ENCODE measurements around the gene INSR. TPM values are rescaled to one million over a fixed set of nuclear protein-coding genes. Genes with fewer than 3 reads are reported as not detected.

Gene INSR
- total RNA-seq, 3 donors from 2014 or later (not counting 1 experiment from before 2014, with no cell fraction given): 0.50 to 4.9 (median 2.0) TPM

DNA sequence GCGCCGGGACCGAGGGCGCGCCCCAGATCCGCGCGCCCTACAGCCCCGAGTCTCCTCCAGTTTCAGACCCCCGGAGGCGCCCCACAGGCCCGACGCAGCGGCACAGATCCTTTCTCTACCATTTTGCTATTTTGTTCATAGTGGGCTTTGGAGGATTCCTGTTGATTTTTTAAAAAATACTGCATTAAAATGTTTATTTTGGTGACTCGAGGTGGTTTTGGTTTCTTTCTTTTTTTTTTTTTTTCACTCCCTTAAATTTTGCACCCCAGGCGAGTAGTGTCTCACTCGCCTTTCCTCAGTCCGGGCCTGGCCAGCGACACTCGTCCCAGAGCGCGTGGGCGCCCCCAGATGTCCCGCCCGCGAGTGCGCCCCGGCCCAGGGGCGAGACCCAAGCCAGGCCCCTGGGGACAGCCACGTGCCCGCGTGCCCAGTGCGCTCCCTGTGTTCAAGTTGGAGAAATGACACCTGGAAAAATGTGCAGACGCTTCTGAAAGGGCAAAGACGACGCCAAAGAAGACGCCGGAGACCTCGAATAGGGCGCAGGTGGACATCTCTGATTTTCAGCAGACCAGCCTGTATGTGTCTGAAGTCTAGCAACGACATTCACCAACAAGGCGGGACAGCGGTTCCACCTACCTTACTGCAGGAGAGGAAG, 471 bp upstream of the INSR start:
- Histone ChIP-seq H3K27me3 (ENCODE audit: control insufficient read depth, insufficient read depth, low read length) (peaks cover 6% of the 10 kb centered on the region), H3K4me1 (ENCODE audit: control insufficient read depth, insufficient read depth, low read length) (peaks cover 6% of the 10 kb centered on the region), H3K9me3 (ENCODE audit: control insufficient read depth, insufficient read depth, low read length) (no peaks in the 10 kb centered on the region), H3K4me3 (ENCODE audit: low read length) (peak overlapping the region; percentile 32), H3K27ac (ENCODE audit: low read length) (no peak overlapping the region), H3K36me3 (ENCODE audit: control insufficient read depth, insufficient read depth, low read length) (no peaks in the 10 kb centered on the region)
- peaks cover 0 to 9% of the 10 kb centered on the region in 2 donors for H3K4me1 Mint-ChIP-seq
- ATAC-seq (no peak), DNase-seq (no peak)
- peaks cover 31% of the 10 kb centered on the region in 2 donors for H3K27me3 Mint-ChIP-seq (ENCODE audit: low read depth in 2 of 2)
- intact Hi-C loops (cut with micrococcal nuclease): no loop called here
- H3K27ac Mint-ChIP-seq: no peak overlapping the region
- peak overlapping the region; percentile 73 for H3K4me3 Mint-ChIP-seq
- TF ChIP-seq, protein P1, sequence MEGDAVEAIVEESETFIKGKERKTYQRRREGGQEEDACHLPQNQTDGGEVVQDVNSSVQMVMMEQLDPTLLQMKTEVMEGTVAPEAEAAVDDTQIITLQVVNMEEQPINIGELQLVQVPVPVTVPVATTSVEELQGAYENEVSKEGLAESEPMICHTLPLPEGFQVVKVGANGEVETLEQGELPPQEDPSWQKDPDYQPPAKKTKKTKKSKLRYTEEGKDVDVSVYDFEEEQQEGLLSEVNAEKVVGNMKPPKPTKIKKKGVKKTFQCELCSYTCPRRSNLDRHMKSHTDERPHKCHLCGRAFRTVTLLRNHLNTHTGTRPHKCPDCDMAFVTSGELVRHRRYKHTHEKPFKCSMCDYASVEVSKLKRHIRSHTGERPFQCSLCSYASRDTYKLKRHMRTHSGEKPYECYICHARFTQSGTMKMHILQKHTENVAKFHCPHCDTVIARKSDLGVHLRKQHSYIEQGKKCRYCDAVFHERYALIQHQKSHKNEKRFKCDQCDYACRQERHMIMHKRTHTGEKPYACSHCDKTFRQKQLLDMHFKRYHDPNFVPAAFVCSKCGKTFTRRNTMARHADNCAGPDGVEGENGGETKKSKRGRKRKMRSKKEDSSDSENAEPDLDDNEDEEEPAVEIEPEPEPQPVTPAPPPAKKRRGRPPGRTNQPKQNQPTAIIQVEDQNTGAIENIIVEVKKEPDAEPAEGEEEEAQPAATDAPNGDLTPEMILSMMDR (IDR thresholded peaks at IDR 0.05): no peak
- H3K9me3 Mint-ChIP-seq: no peaks in the 10 kb centered on the region
- 3% methylated on average over 40 of the region's 43 CpGs for WGBS (ENCODE audit: insufficient coverage)
- H3K36me3 Mint-ChIP-seq: no peaks in the 10 kb centered on the region

DNA sequence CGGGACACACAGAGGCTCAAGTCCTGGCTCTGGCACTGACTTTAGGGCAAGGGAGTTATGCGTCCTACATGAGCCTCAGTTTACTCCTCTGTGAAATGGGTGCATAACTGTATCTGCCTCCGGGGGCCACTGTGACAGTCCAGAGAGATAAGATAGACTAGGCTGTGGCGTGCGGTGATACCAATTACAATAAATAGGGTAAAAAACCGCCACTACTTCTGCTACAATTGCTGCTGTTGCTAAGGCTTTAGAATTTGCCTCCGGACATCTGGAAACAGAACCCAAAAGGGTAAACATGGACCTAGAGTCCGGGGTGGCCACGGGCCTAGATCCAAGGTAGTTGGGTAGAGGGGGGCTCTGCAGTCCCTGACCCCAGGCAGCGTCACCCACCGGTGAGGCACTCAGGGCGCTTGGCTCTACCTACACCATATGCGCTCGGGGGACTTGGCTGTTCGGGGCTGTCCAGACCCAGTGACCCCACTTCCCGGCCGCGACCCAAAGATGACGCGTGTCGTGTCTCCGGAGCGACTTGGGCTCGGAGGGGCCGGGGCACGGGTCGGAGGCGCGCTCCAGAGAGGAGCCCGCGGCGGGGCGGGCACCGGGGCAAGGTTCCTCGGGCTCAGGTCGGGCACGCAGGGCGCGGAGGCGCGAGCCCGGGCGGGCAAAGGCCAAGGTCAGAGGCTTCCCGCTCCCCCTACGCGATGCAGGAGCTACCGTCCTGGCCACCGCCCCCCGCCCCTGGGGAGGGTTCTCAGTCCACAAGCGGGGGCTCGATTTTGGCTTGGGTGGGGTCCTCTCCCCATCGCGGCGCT, 1.1 kb downstream of the INSR start:
- no peak overlapping the region for H3K27ac ChIP-seq (ENCODE audit: low read length)
- no peak overlapping the region for H3K4me3 ChIP-seq (ENCODE audit: low read length)
- H3K27ac Mint-ChIP-seq: no peak overlapping the region
- WGBS (ENCODE audit: insufficient coverage): 16% methylated on average over 54 of the region's 54 CpGs
- H3K36me3 ChIP-seq (ENCODE audit: control insufficient read depth, insufficient read depth, low read length): no peaks in the 10 kb centered on the region
- DNase-seq (no peak), ATAC-seq (no peak)
- no peaks in the 10 kb centered on the region for H3K9me3 Mint-ChIP-seq
- H3K36me3 Mint-ChIP-seq: no peaks in the 10 kb centered on the region
- H3K27me3 Mint-ChIP-seq (ENCODE audit: low read depth in 2 of 2): peaks cover 30 to 31% of the 10 kb centered on the region in 2 donors
- H3K4me1 Mint-ChIP-seq: peaks cover 0 to 9% of the 10 kb centered on the region in 2 donors
- TF ChIP-seq, protein P1 (IDR thresholded peaks at IDR 0.05): no peak
- H3K4me1 ChIP-seq (ENCODE audit: control insufficient read depth, insufficient read depth, low read length): peaks cover 6% of the 10 kb centered on the region
- intact Hi-C loops (cut with micrococcal nuclease): no loop called here
- peaks cover 3% of the 10 kb centered on the region for H3K27me3 ChIP-seq (ENCODE audit: control insufficient read depth, insufficient read depth, low read length)
- peak overlapping the region; percentile 25 for H3K4me3 Mint-ChIP-seq
- no peaks in the 10 kb centered on the region for H3K9me3 ChIP-seq (ENCODE audit: control insufficient read depth, insufficient read depth, low read length)

DNA sequence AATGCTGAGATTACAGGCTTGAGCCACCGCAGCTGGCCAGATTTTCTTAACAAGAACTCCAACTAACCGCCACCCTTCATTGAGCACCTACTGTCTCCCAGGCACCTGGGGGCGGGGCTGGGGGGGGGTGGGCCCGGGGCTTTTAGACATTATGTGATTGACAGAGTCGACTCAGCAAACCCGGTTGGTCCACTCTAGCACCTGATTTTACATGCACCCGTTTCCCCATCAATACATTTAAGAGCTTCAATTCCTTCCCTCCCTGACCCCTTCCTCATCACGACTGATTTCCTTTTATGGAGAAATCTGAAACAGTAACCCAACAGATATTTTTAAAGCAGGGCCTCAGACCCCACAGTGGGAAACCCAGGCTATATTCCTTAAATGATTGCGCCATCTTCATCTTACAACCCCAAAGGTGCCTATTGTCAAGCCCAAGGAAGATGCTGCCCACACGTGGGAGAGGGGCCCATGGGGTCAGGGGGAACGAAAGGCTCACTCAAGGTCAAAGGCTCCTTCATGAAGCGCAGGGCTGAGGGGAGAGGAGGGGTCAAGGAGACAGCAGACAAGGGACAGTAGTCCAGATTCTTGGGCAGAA, 1.8 kb downstream of the INSR start:
- intact Hi-C loops (cut with micrococcal nuclease): no loop called here
- Histone ChIP-seq H3K27me3 (ENCODE audit: control insufficient read depth, insufficient read depth, low read length) (peaks cover 3% of the 10 kb centered on the region), H3K9me3 (ENCODE audit: control insufficient read depth, insufficient read depth, low read length) (no peaks in the 10 kb centered on the region), H3K36me3 (ENCODE audit: control insufficient read depth, insufficient read depth, low read length) (no peaks in the 10 kb centered on the region), H3K4me1 (ENCODE audit: control insufficient read depth, insufficient read depth, low read length) (peaks cover 6% of the 10 kb centered on the region), H3K27ac (ENCODE audit: low read length) (no peak overlapping the region), H3K4me3 (ENCODE audit: low read length) (no peak overlapping the region)
- Mint-ChIP-seq H3K36me3 (no peaks in the 10 kb centered on the region), H3K4me3 (peak overlapping the region; percentile 22), H3K27me3 (ENCODE audit: low read depth in 2 of 2) (peaks cover 30 to 31% of the 10 kb centered on the region in 2 donors), H3K27ac (no peak overlapping the region), H3K9me3 (no peaks in the 10 kb centered on the region), H3K4me1 (peaks cover 0 to 9% of the 10 kb centered on the region in 2 donors)
- TF ChIP-seq, protein P1 (IDR thresholded peaks at IDR 0.05): no peak
- ATAC-seq: no peak
- 82% methylated on average over 12 of the region's 12 CpGs for WGBS (ENCODE audit: insufficient coverage)
- no peak for DNase-seq

All from natural killer cell (primary cell).